ENCODE results near the gene NECAB3. TPM values are rescaled to one million over a fixed set of nuclear protein-coding genes. Genes with fewer than 3 reads are reported as not detected.

Gene NECAB3
- total and polyA plus RNA-seq, 2 of the 13 experiments (the other 11 are each of a cell fraction or from before 2014, with no cell fraction given): 61.5 to 65.5 TPM

- TF ChIP-seq KDM5B (CRISPR knock-in tag; IDR thresholded peaks at IDR 0.05; ENCODE audit: borderline replicate concordance) (peak; percentile 38; the same call in 1 of the 2 replicates), CHD2 (IDR thresholded peaks at IDR 0.05; ENCODE audit: low read depth, low read length) (no peak), CENPX (CRISPR knock-in tag; IDR thresholded peaks at IDR 0.05) (no peak), ZFX (CRISPR knock-in tag; IDR thresholded peaks at IDR 0.05; ENCODE audit: low read depth) (no peak), NFIB (CRISPR knock-in tag; IDR thresholded peaks at IDR 0.05; ENCODE audit: borderline replicate concordance) (0 out of 2 replicates have a peak, but pooled peaks have one; percentile 44), FOXK2 (IDR thresholded peaks at IDR 0.05) (no peak), PRDM10 (CRISPR knock-in tag; IDR thresholded peaks at IDR 0.05; ENCODE audit: low read depth) (no peak), ESRRA (CRISPR knock-in tag; IDR thresholded peaks at IDR 0.05; ENCODE audit: low read depth) (no peak), PAWR (CRISPR knock-in tag; IDR thresholded peaks at IDR 0.05; ENCODE audit: borderline replicate concordance) (no peak), CREB1 (IDR thresholded peaks at IDR 0.05) (no peak), CREB1 (CRISPR knock-in tag; IDR thresholded peaks at IDR 0.05) (no peak), ARHGAP35 (CRISPR knock-in tag; IDR thresholded peaks at IDR 0.05; ENCODE audit: borderline replicate concordance) (no peak), ZKSCAN5 (CRISPR knock-in tag; IDR thresholded peaks at IDR 0.05) (no peak), ZBTB4 (CRISPR knock-in tag; IDR thresholded peaks at IDR 0.05; ENCODE audit: borderline replicate concordance) (no peak), ZNF800 (CRISPR knock-in tag; IDR thresholded peaks at IDR 0.05) (no peak), FIP1L1 (IDR thresholded peaks at IDR 0.05; ENCODE audit: borderline replicate concordance, insufficient read depth, low read depth, low read length) (no peak), ZNF607 (CRISPR knock-in tag; IDR thresholded peaks at IDR 0.05; ENCODE audit: borderline replicate concordance) (no peak), POLR2A (IDR thresholded peaks at IDR 0.05; ENCODE audit: insufficient read depth in 1 of 2, low read depth in 2 of 2, low read length in 2 of 2) (peak in 1 of 2 experiments; percentile 6; a peak in 1 of 4 replicates), HNRNPL (IDR thresholded peaks at IDR 0.05; ENCODE audit: low read depth, low read length) (no peak), ZNF251 (CRISPR knock-in tag; IDR thresholded peaks at IDR 0.05) (no peak), ZNF18 (CRISPR knock-in tag; IDR thresholded peaks at IDR 0.05; ENCODE audit: insufficient replicate concordance) (no peak)
These were observed 15.3 kb downstream of the NECAB3 start (continued) for GRCh38 chr20:33658929-33659328.
